Stimulated activated CD8-positive, alpha-beta memory T cell treated with anti-CD3 and anti-CD28 coated beads, Interleukin-2, amount 100 ng/mL, for 1 hour (primary cell): ENCODE measurements around the gene TSPAN32.
A peak's percentile ranks its signal among the peaks of the same experiment; 100 is the strongest.

ENCODE experiments used
- DNase-seq, 2 donors: peaks; one replicate each; pipeline ENCODE4 v3.0.0-alpha.2; 2020; ENCODE audit warnings: low read depth in 2 of 2

The TSPAN32 gene

DNA sequence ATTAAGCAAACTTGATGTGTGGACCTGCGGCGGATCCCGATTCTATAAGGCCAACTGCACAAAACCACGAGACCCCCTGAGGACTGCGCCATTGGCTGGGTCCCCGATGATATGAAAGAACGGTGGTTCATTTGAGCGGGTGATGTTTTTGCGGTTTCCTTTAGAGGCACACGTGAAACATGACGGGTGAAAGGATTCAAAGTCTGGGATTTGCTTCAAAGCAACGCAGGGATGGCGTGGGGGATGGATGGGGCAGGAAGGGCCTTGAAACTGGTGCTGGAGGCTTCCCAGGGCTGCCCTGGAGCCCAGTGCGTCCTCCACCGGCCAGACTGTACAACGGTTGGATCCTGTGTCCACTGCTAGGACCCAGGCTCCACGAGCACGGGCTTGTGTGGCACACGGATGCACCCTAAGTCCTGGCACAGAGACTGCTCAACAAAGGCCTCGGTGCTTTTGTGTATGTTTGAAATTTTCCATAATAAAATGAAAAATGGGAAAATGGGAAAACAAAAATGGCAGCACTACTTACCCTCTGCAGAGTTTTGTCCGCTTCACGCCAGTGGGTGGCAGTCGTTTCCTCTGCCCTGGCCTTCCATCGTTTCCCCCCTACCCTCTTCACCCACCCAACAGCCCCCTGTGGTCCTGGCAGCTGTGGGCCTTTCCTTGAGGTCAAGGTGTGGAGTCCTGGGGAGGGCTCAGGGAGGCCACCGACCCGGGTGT lies 35.1 kb upstream of the TSPAN32 start:
- no peak for DNase-seq

DNA sequence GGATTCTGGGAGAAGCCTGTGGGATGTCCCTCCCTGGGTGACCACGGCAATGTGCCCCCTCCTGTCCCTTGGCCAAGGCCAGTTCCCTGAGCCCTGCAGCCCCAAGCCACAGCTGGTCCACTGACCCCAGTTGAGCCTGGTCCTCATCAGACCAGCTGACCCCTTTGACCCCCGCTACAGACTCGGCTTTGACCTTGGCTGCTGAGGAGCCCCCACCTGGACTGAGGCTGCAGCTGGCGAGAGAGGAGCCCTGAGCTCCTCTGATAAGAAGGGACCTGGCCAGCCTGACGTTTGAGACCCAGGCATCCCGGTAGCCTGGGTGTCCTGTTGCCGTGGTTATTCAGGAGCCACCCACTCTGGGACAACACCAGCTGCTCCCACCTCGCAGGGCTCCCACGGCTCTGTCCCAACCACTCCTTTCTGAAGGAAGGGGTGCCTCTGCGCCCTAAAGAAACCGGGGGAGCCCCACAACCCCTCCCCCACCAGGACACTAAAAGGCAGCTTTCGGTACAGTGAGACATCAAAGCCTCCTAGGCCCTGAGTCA lies 34.4 kb upstream of the TSPAN32 start:
- no peak for DNase-seq

DNA sequence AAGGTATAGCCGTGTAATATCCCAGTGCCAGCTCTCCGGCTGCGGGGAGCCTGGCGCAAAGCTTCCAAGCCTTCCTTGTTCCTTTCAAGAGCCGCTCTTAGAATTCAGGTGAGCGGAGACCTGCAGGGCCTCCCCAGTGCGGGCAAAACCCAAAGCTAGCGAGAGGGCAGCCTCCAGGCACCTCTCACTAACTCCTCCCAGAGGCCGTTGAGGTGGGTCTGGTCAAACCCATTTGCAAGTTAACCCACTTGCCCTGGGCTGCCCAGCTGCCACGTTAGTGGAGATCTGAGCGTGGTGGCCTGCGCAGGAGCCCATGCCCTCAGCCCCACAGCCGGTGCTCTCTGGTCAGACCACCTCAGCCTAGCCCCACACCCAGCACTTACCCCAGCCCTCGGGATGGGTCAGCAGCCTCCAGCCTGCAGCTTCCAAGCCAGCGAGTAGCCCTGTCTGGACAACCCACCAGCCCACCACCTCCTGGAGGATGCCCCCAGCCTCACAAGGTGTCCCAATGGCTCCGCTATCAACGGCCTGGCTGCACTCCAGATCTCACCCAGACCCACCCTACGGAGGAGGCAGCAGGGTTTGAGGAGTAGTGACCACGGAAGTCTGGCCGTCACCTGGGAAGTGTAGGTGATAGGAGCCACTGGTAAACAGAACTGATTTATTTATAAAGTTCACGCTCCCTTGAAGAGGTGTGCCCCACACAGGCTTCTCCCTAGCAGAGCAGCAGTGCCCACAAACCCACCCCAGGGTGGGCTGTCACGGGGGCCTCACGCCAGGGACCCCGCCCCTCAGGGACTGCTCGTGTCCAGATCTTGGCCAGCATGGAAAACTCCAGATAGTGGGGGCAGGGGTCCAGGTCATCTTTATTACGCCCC lies 33.7 kb upstream of the TSPAN32 start:
- no peak for DNase-seq

DNA sequence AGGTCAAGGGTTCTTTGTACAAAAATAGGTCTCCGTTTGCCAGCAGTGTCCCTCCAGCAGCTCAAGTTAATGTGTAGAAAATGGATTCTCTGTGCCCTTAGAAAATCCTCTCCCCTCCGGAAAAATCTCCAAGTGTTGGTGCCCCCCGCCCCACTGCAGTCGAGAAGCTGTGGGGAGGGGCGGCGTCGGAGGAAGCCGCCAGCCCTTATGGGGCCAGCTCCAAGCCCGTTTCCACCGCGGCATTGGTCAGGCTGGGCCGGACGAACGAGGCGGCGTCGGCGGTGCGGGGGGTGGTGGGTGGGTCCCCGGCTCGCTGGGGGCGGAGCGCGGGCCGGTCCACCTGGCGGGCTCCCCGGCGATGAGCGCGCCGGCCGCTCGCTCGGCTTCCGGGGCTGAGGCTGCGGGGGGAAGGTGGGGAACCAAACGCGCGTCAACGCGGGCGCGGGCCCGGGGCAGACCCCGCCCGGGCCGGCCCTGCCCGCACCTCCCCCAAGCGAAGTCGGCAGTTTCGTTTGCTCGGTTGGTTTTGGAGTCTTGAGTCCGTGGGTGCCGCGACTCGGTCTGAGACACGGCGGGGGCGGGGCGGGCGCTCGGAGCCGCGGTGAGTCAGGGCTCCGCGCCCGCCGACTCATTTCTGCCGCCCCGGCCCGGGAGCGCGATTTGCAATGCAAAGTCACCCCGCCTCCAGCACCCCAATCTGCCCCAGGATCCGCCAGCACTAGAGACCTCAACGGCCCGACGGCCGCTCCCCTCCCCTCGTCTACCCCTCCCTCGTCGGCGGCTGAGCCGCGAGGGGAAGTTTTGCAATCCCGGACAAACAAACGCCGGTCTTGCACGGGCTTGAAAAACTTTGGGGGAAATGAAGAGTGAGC lies 32.8 kb upstream of the TSPAN32 start:
- DNase-seq, result peak; percentile 37 to 48

DNA sequence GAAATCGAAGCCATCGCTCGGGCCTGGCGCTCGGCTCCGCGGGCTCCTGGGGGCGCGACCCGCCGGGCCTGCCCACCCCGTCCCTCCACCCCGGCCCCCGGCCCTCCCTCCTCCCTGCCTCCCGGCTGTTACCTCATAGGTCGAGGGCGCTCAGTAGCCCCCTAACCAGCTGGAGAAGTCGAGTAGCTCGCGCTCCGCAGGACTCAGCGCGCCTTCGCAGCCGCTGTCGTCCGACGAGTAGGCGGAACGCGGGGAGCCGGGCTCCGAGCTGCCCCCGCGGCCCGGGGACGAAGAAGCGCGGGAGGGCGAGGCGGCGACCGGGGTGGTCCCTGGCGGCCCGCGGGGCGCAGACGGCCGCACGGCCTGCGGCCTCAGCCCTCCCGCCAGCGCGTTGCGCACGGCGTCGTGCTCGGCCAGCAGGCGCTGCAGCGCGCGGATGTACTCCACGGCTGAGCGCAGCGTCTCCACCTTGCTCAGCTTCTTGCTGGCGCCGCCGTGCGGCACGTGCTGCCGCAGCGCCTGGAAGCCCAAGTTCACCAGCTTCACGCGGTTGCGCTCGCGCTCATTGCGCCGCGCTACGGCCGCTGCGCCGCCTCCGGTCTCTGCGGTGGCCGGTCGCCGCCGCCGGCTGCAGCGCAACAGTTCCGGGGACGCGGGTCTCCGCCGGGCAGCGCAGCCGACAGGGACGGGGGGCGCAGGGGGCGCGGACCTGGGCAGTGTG lies 32.1 kb upstream of the TSPAN32 start:
- DNase-seq, result peak in 1 of 2 donors; percentile 22

DNA sequence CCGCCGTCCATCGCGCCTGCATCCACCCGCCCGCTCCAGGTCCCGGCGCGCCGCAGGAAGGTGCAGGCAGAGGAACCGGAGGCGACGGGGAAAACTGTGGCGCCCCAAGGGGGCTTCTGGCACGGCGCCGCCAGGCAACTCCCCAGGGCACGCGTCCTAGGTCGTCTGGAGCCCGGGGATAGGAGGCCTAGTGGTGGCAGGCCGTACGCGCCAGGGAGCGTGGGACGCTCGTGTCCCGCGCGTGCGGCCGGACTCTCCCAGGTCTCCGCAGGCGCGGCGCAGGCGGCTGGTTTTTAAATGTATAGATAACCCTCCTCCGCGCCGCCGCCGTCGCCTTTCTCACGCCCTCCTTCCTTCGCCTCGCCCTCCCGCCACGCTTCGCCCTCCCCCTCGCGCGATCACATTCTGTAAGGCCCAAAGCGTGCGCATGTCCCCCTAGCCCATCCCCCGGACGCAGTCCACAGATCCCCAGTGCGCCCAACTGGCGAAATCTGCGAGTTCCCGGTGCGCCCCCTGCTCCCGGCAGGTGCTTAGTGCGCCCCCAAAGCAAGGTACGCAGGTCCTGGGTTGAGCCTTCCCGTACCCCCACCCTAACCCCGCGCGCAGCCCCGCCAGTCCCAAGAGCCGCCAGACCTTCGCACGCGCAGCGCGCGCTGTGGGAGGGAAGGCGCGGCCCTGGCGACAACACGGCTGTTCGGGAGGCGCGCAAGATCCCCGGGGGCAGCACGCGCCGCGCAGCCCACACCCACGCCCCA lies 31.3 kb upstream of the TSPAN32 start, which contains the start of gene ASCL2:
Gene ASCL2 (minus strand): TSS at position 267 of the 755 bp plus-strand sequence. CDS start 256 bp downstream, at position 11.
- no peak for DNase-seq

DNA sequence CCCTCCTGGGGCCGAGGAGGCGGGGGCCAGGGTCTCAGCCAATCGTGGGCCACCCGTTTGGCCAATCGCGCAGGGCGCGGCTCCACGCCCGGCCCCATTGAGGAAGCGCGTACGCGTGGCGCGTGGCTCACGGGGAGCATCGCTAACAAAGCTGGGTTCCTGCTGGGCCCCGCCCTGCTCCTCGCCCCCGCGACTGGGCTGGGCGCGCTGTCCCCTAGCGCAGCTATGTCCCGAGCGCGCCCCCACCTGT lies 30.8 kb upstream of the TSPAN32 start:
- peak in 1 of 2 donors; percentile 24 for DNase-seq

DNA sequence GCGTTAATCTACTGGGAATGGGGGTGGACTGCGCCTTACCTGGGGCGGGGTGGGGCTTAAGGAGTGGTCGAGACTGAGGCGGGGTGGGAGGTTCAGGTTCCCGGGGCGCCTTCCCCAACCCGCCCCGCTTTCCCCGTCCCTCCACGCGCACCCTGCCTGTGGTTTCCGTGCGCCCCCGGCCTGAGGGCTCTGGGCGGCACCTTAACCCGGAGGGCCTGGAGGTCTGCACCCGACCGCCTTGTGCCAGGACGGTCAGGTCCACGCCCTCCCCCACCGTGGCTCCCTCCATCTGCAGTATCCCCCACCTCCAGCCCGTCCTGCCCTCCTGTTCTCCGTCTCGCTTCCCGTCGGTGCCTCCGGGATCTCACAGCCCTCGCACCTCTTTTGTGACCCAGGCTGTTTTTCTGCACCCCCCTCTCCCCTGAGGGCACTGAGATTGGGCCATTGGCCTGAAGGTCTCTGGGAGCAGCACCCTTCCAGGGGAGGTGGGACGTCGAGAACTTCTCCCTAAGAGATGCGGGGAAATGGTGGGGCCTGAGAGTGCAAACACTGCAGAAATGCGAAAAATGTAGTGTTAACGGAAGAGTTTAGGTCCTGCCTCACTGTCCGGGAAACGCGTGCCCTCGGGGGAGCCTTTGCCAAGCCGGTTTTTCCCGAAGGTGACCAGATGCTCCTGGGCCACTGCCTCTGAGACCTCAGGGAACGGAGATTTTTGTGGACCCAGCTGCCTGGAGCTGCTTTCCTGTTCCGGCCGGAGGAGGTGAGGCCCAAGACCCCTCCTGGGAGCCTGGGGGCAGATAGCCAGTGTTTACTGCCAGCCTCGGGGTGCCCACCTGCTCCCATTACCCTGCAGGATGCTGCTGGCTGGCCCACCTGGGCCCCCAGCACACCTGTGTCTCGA lies 30.2 kb upstream of the TSPAN32 start:
- no peak for DNase-seq

DNA sequence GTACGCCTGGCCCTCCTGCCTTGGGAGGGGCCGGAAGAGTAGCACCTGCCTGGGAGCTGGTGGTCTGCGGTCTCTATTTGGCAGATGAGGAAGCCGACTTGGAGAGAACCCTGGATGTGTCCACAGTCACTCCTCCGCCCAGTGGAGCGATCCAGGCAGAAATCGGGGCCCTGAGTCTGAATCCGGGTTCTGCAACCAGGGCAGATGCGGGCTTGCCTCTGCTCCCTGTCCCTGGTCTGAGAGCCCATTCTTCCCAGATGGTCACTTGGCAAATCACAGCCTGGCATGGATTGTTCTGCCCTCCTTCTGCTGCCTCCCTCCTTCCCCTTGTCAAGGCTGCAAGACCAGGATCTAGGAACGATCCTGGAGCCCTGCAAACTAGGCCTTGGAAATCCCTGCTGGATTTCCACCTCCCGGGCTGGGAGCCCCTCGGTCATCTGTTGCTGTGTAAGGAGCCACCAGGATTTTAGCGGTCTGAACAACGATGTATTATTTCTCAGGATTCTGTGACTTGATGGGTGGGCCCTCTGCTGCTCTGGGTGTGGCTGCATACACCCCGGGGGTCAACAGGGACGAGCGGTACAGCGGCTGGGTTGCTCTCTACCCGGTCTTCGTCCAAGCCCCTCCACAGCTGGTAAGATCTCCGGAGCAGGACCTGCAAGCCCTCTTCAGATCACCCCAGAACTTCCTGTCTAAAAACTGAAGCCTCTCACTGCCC lies 29.4 kb upstream of the TSPAN32 start:
- DNase-seq, result no peak

DNA sequence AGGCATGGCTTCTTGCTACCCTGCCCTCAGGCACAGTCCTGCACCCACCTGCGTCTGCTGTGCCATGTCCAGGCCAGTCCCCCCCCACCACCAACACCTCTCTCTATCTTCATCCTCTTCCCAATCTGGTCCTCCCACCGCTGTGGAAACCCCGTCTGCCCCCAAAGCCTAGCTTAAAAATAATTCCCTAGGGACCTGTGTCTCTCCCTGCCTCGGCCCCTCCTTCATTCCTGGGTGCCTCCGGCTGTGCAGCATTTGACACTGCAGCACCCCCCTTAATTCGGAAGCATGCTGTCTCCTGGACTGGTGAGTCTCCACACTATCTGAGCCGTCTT lies 28.9 kb upstream of the TSPAN32 start:
- DNase-seq, result no peak

DNA sequence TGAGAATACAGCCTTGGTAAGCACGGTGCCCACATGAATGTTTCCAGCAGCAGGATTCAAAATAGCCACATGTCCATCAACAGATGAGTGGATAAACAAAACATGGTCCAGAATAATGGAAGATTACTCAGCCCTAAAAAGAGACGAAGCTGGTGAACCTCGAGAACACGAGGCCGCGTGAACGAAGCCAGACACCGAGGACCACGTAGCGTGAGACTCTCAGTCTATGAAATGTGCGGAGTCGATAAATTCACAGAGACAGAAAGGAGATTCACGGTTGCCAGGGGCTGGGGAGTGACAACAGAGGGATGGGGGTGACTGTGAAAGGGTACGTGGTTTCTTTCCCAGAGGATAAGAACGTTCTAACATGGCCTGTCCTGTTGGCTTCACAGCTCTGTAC lies 28.5 kb upstream of the TSPAN32 start:
- no peak for DNase-seq

DNA sequence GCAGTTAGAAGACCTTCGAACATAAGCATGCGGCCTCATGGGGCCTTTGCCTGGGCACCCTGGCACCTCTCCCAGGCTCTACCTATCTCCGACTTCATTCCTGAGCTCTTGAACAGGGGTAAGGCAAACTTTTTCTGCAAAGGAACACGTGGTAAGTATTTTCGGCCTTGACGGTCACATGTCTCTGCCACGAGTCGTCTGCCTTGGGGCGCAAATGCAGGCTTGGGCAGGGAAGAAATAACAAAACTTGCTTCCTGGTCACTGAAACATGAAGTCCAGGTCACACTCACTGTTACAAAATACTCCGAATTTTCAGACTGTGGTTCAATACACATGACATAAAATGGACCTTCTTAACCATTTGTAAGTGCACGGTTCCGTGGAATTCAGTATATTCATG lies 28.0 kb upstream of the TSPAN32 start:
- no peak for DNase-seq

DNA sequence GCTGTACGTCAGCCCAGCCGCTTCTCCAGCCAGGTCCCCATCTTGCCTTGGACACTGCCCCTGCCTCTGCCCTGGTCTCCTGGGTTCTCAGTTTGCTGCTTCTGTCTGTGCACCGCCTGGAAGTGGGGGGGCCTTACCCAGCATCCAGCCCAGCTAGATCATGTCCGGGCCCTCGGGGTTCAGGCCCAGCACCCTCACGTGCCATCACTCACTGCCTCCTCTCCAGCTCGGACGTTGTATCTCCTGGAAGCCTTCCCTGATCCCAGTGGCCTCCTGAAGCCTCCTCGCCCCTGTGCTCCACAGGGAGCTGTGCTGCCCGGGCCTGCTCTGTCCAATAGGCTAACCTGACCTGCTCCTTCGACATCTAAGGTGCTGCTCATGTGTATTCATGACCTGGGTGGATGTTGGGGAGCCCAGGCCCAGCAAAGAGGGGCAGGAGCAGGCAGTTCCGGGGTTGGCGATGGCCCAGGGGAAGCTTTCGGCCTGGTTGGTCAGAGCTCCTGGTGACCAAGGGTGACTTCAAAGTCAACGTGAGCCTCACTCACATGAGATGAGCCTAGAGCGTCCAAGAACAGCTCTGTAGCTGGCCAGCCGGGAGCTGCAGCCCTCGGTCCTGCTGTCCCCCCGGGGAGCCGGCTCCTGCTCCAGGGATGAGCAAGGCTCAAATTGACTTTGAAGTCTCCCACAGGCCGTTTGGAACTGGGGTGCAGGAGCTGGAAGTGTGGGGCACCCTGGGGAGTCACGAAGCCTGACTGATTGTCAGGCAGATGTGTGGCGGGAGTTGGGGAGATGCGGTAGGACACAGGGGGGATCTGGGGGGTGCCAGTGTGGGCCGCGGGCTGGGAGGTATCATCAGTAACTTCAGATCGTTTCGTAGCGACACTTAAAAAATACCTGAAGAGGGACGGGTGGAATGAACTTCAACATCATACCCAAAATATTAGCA lies 26.2 kb upstream of the TSPAN32 start:
- DNase-seq, result no peak

DNA sequence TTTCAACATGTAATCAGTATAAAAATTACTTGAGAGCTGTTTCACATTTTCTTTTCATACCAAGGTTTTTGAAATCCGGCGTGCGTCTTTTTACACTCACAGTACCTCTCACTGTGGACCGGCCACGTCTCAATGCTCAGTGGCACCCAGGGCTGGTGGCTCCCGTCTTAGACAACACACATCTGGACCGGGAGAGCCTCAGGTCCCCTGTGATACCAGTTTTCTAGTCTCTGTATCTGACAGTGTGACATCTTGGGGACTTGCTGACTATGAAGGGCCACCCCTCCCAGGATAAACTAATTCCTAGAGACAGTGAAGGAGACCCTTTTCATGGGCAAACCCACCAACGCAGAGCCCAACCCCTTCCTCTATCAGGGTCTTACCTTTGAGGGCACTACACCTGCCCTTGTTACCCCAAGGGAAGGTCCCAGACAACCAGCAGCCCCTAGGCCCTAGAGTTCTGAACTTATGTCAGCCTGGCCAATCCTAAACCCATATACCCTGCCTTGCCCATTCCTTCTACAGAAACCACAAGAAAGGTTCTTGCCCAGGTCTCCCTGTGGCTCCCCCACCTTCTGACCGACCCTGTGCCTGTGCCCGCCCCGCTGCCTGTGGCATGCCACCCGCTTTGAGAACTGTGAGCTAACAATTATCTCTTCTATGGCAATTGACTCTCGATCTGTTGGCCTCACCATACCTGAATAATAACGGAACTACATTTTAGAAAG lies 25.4 kb upstream of the TSPAN32 start:
- DNase-seq, result no peak

DNA sequence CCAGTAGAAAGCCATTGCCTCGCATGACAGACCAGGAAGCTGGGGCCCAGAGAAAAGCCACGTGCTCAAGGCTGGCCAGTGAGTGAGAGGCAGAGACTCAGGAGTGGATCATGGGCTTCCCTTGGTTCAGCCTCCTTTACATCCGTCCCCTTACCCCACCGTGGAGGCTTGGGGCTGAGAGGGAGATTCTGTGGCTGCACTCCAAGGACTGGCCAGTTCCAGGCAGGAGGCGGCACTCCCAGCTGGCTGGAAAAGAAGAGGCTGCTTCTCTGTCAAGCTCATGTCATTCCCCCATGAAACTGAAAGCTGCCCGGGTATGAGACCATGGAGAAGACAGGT lies 24.8 kb upstream of the TSPAN32 start:
- DNase-seq, result no peak

DNA sequence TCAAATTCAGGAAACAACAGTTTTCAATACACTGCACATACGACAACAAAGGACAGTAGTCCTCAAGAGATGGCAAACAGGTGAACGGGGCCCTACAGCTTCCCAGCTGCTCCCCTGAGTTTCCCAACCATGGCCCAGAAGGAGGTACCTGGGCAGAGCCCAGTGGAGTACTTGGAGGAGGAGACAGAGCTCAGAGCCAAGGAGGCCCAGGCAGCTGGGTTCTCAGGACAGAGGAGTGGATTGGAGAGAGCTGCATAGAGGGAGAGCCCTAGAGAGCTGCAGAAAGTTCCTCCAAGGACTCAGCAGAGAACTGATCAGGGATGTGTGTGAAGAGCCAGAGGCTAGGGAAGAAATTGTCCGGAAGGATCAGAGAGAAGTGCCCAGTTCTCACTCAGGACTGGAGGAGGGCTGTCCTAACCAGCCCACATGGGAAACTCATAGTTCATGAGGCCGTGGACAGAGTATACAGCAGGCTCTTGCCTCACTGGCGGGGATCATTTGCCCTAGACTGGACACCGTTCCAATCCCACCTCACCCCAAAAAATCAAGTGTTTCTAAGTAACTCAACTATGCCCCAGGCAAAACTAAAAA lies 23.8 kb upstream of the TSPAN32 start:
- no peak for DNase-seq

DNA sequence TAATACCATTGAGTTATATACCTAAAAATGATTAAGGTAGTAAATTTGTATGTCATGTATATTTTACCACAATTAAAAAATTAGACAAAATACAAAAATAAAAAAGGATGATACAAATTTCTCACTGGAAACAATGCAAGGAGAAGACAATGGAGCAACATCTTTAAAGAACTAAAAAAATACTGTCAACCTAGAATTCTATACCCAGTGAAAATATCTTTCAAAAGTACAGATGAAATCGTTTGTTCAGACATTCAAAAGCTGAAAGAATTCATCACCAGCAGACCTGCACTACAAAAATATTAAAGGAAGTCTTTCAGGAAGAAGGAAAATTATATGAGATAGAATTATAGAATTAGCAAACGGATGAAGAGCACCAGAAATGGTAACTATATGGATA lies 21.6 kb upstream of the TSPAN32 start:
- no peak for DNase-seq
